BLaER1 (cell line): ENCODE results near the gene MTG1.

Experiments
- H3K27ac ChIP-seq: shearing (Covaris generic); formaldehyde crosslinking; 2 replicates; pipeline ENCODE4 v1.8.1; 2022
- H3K27me3 ChIP-seq: shearing (Covaris generic); formaldehyde crosslinking; 2 replicates; pipeline ENCODE4 v1.8.1; 2022
- H3K36me3 ChIP-seq: shearing (Covaris generic); formaldehyde crosslinking; 2 replicates; pipeline ENCODE4 v1.8.1; 2022
- H3K4me1 ChIP-seq: shearing (Covaris generic); formaldehyde crosslinking; 2 replicates; pipeline ENCODE4 v1.8.1; 2022
- H3K4me2 ChIP-seq: shearing (Covaris generic); formaldehyde crosslinking; 2 replicates; pipeline ENCODE4 v1.8.1; 2022
- H3K4me3 ChIP-seq: shearing (Covaris generic); formaldehyde crosslinking; 2 replicates; pipeline ENCODE4 v1.8.1; 2022
- H3K9ac ChIP-seq: shearing (Covaris generic); formaldehyde crosslinking; 2 replicates; pipeline ENCODE4 v1.8.1; 2022
- H3K9me3 ChIP-seq: shearing (Covaris generic); formaldehyde crosslinking; 2 replicates; pipeline ENCODE4 v1.8.1; 2022
- H4K20me1 ChIP-seq: shearing (Covaris generic); formaldehyde crosslinking; 2 replicates; pipeline ENCODE4 v1.8.1; 2022
- Cebpa-rat ChIP-seq: shearing (Covaris generic); IDR thresholded peaks from 2 replicates; pipeline ENCODE4 v1.8.1; 2022

MTG1 gene

DNA sequence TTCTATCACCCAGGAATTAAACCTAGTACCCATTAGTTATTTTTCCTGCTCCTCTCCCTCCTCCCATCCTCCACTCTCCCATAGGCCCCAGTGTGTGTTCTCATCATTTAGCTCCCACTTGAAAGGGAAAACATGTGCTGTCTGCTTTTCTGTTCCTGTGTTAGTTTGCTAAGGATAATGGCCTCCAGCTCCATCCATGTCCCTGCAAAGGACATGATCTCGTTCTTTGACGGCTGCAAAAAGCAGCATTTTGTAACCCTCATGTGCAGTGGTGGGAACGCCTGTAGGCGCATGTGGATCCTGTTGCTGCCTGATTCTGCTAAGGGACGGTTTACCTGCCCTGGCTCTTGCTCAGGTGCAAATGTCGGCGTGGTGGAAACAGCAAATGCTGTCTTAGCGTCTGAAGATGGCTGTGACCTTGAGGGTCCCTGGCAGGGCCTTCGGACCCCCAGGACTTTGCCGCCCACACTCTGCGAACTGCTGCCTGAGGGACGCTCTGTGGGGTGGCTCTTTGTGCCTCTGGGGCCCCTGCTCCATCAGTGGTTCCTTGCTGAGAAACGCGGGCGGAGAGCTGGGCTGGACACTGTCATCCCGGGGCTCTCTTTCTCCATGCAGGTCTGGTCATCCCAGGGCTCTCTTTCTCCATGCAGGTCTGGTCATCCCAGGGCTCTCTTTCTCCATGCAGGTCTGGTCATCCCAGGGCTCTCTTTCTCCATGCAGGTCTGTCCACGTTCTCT lies 5.6 kb upstream of the MTG1 start:
- H4K20me1 ChIP-seq = no peaks in the 10 kb centered on the region
- no peak for TF ChIP-seq Cebpa-rat
- H3K4me1 ChIP-seq = peaks cover 73% of the 10 kb centered on the region
- peaks cover 7% of the 10 kb centered on the region; the same call in 1 of the 2 replicates for H3K36me3 ChIP-seq
- H3K27me3 ChIP-seq = no peaks in the 10 kb centered on the region
- no peaks in the 10 kb centered on the region for H3K9me3 ChIP-seq
- peak overlapping the region; percentile 88 for H3K9ac ChIP-seq
- peak overlapping the region; percentile 94 for H3K4me2 ChIP-seq
- peak overlapping the region; percentile 94 for H3K27ac ChIP-seq
- H3K4me3 ChIP-seq = peak overlapping the region; percentile 71

- Histone ChIP-seq H3K9ac (peak overlapping the region; percentile 88), H3K27me3 (no peaks in the 10 kb centered on the region), H3K4me3 (peak overlapping the region; percentile 71), H3K4me1 (peaks cover 68% of the 10 kb centered on the region), H3K9me3 (no peaks in the 10 kb centered on the region), H3K4me2 (peak overlapping the region; percentile 94), H4K20me1 (no peaks in the 10 kb centered on the region), H3K36me3 (peaks cover 7% of the 10 kb centered on the region; the same call in 1 of the 2 replicates), H3K27ac (peak overlapping the region; percentile 94)
- no peak for TF ChIP-seq Cebpa-rat
These were observed 4.8 kb upstream of the MTG1 start for GRCh38 chr10:133388973-133389818.

DNA sequence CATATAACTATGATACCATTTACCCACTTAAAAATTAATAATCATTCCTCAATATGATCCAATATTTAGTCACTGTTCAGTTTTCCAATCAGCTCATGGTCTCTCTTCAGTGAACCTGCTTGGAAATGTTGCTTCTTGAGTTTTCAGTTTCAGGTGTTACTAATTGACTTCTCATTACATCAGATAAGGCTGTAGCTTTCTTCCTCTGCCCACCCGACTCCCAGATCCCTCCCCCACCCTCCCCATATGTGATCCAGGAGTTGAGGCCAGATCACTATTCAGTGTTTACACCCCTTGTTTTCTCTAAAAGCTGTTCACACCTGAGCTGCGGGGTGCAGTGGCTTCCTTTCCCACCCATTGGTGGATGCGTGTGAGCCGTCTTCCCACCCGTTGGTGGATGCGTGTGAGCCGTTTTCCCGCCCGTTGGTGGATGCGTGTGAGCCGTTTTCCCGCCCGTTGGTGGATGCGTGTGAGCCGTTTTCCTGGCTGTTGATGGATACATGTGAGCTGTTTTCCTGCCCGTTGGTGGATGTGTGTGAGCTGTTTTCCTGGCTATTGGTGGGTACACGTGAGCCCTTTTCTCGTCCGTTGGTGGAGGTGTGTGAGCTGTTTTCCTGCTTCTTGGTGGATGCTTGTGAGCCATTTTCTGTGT lies 3.2 kb upstream of the MTG1 start:
- Histone ChIP-seq H3K9ac (peak overlapping the region; percentile 68), H3K27ac (peak overlapping the region; percentile 94), H3K36me3 (peaks cover 10% of the 10 kb centered on the region), H3K9me3 (no peaks in the 10 kb centered on the region), H3K4me3 (peak overlapping the region; percentile 71), H3K4me2 (peak overlapping the region; percentile 94), H3K27me3 (no peaks in the 10 kb centered on the region), H4K20me1 (0 out of 2 replicates have a peak, but pooled peaks cover 9% of the 10 kb centered on the region), H3K4me1 (peaks cover 68% of the 10 kb centered on the region)
- TF ChIP-seq Cebpa-rat = no peak

DNA sequence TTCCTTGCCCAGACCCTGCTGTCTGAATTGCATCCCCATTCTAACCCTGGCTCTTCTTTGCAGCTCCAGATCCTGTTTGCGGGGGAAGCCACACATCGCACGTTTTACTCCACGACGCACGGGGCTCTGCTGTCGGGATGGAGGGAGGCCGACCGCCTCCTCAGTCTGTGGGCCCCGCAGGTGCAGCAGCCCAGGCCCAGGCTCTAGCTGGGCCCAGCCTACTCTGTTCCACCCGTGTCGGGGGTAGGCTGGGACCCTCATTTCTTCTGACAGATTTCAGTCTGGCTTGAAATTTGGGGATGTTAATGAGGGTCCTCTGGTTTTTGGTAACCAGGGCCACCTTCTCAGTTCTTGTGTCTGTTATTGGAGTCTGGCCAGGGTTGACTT lies 2.7 kb upstream of the MTG1 start:
- no peak for TF ChIP-seq Cebpa-rat
- peaks cover 73% of the 10 kb centered on the region for H3K4me1 ChIP-seq
- no peak overlapping the region for H3K4me3 ChIP-seq
- H3K9ac ChIP-seq = peak overlapping the region; percentile 45
- H3K27me3 ChIP-seq = no peaks in the 10 kb centered on the region
- H3K4me2 ChIP-seq = peak overlapping the region; percentile 94
- H4K20me1 ChIP-seq = peaks cover 12% of the 10 kb centered on the region; the same call in 1 of the 2 replicates
- peak overlapping the region; percentile 94 for H3K27ac ChIP-seq
- peaks cover 15% of the 10 kb centered on the region for H3K36me3 ChIP-seq
- H3K9me3 ChIP-seq = no peaks in the 10 kb centered on the region

DNA sequence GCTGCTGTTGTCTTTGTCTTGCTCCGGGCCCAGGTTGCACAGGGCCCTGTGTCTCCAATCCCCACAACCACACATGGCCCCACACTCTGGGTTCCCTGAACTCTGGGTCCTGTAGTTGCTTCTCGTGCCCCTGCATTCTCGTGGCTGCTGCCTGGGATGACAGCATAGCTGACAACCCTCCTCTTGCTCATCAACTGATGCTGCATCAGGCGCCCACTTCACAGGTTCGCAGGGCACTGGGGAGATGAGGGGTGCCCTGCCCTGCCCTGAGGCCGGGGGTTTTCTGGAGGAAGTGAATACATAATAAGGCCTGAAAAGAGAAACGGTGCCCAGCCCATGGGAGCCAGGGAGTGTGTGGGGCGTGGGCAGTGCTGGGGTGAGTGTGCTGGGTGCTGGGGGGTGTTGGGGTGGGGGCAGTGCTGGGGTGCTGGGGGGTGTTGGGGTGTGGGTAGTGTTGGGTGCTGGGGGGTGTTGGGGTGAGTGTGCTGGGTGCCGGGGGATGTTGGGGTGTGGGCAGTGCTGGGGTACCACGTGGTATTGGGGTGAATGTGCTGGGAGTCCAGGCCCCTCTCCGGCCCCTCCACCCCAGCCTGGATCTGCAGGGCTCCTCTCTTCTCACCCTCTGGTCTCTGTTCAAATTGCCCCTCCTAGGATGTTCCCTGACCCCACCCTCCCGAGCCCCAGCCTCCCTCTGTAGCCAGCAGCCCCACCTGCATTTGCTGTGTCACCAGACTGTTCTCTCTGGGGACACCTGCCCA lies 2.0 kb upstream of the MTG1 start:
- Histone ChIP-seq H3K9me3 (no peaks in the 10 kb centered on the region), H3K9ac (peak overlapping the region; percentile 45), H3K27ac (peak overlapping the region; percentile 94), H3K4me2 (peak overlapping the region; percentile 94), H3K36me3 (peaks cover 22% of the 10 kb centered on the region), H4K20me1 (peaks cover 19% of the 10 kb centered on the region), H3K27me3 (no peaks in the 10 kb centered on the region), H3K4me1 (peaks cover 76% of the 10 kb centered on the region), H3K4me3 (no peak overlapping the region)
- TF ChIP-seq Cebpa-rat = no peak

GRCh38 chr10:133393401-133394063 lies 425 bp upstream of the MTG1 start:
- Histone ChIP-seq H3K27ac (peak overlapping the region; percentile 98), H4K20me1 (peaks cover 32% of the 10 kb centered on the region), H3K4me2 (peak overlapping the region; percentile 94), H3K27me3 (no peaks in the 10 kb centered on the region), H3K36me3 (peaks cover 38% of the 10 kb centered on the region), H3K9ac (peak overlapping the region; percentile 97), H3K4me3 (peak overlapping the region; percentile 93), H3K4me1 (peaks cover 63% of the 10 kb centered on the region), H3K9me3 (no peaks in the 10 kb centered on the region)
- TF ChIP-seq Cebpa-rat = no peak

DNA sequence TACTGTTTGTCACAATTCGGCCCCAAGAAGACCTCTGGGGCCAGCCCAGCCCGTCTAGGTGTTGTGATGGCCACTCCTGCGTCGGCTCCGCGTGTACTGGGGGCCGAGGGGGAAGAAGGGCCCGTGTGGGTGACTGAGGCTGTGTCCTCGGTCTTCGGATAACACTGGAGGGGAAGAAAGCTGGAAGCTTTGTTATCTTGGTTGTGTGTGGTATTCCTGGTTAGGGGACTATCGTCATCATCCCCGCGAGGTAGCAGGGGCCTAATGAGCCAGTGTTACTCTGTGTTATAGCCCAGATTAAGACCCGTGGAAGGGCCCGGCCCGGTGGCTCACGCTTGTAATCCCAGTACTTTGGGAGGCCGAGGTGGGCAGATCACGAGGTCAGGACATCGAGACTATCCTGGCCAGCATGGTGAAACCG lies 854 bp downstream of the MTG1 start:
- H3K27me3 ChIP-seq = no peaks in the 10 kb centered on the region
- H3K4me1 ChIP-seq = peaks cover 62% of the 10 kb centered on the region
- peak overlapping the region; percentile 94 for H3K4me2 ChIP-seq
- peak overlapping the region; percentile 97 for H3K9ac ChIP-seq
- no peak for TF ChIP-seq Cebpa-rat
- peaks cover 45% of the 10 kb centered on the region for H4K20me1 ChIP-seq
- no peaks in the 10 kb centered on the region for H3K9me3 ChIP-seq
- peaks cover 51% of the 10 kb centered on the region for H3K36me3 ChIP-seq
- H3K4me3 ChIP-seq = peak overlapping the region; percentile 93
- peak overlapping the region; percentile 98 for H3K27ac ChIP-seq

DNA sequence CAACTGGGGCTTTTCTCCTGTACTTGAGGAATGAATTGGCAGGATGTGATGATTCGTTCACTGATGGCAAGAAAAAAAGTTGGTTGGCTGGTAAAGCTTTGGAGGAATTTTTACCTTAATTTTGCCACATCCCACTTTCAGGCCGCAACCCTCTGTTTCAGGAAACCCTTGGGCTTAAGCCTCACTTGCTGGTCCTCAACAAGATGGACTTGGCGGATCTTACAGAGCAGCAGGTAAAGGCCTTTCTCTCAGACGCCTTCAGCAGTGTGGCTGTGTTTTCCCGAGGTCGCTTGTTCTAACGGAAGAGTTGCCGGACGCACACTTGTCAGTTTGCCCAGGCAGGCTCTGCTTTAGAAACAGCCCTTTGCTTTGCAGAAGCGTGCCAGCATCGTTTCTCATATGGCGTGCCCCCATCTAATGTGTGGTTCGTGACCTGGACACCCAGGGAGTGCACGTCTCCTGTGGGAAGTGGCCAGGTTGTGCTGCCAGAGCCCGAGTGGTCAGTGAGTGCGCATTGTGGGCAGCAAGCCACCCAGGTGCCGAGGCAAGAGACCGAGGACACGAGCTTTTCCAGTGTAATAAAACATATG lies 2.2 kb downstream of the MTG1 start:
- H3K4me1 ChIP-seq = peaks cover 51% of the 10 kb centered on the region
- peak overlapping the region; percentile 97; the same call in 1 of the 2 replicates for H3K9ac ChIP-seq

More for the DNA sequence above, 2.2 kb downstream of the MTG1 start:
- Histone ChIP-seq H3K9me3 (no peaks in the 10 kb centered on the region), H3K27me3 (no peaks in the 10 kb centered on the region), H3K4me3 (no peak overlapping the region), H3K36me3 (peaks cover 64% of the 10 kb centered on the region), H4K20me1 (peaks cover 58% of the 10 kb centered on the region), H3K4me2 (peak overlapping the region; percentile 10), H3K27ac (no peak overlapping the region)
- TF ChIP-seq Cebpa-rat = no peak
